ENCODE measurements around the gene CYSRT1. TPM values are rescaled to one million over a fixed set of nuclear protein-coding genes. Genes with fewer than 3 reads are reported as not detected.

The CYSRT1 gene
- total and polyA plus RNA-seq, 8 donors = 0.22 to 1.3 (median 0.60) TPM; not detected in 4

- intact Hi-C loops (cut with DNase I) = no loop called here
- no peaks in the 10 kb centered on the region for H3K36me3 ChIP-seq
- peaks cover under 1 to 5% (median 2%) of the 10 kb centered on the region in 3 donors for H3K4me1 ChIP-seq
- DNase-seq (peak; percentile 84 to 96 (median 90)), FAIRE-seq (no peak), ATAC-seq (peak; percentile 66 to 84 (median 79))
- H3K27ac ChIP-seq = peak overlapping the region; percentile 70 to 76 (median 72)
- H3K4me3 ChIP-seq = peak overlapping the region; percentile 18 to 50 (median 34)
- no peaks in the 10 kb centered on the region for H3K9me3 ChIP-seq
- 41 to 56% methylated on average over 34 to 36 of the region's 36 CpGs for WGBS, 2 donors
- H3K27me3 ChIP-seq = no peaks in the 10 kb centered on the region
- no peak for TF ChIP-seq CTCF (IDR thresholded peaks at IDR 0.05)
These were observed 7.4 kb upstream of the CYSRT1 start for GRCh38 chr9:137217276-137218211.

GRCh38 chr9:137218212-137218753 is 6.7 kb upstream of the CYSRT1 start:
- Histone ChIP-seq H3K36me3 (no peaks in the 10 kb centered on the region), H3K27ac (peak overlapping the region; percentile 70 to 76 (median 72)), H3K4me1 (peaks cover 6 to 12% (median 7%) of the 10 kb centered on the region in 3 donors), H3K9me3 (no peaks in the 10 kb centered on the region), H3K4me3 (peak overlapping the region; percentile 7 to 50 (median 34)), H3K27me3 (no peaks in the 10 kb centered on the region)
- 68 to 71% methylated on average over 18 to 30 of the region's 30 CpGs for WGBS, 2 donors
- TF ChIP-seq CTCF (IDR thresholded peaks at IDR 0.05) = no peak
- ATAC-seq (peak in 1 of 4 donors; percentile 6), DNase-seq (peak in 1 of 6 donors; percentile 57), FAIRE-seq (no peak)
- intact Hi-C loops (cut with DNase I) = no loop called here

- H3K9me3 ChIP-seq = no peaks in the 10 kb centered on the region
- peaks cover 6 to 12% (median 7%) of the 10 kb centered on the region in 3 donors for H3K4me1 ChIP-seq
- H3K36me3 ChIP-seq = no peaks in the 10 kb centered on the region
- DNase-seq = peak in 4 of 6 donors; percentile 81 to 89 (median 88)
- 27% methylated on average over 12 of the region's 12 CpGs for WGBS, 2 donors
- H3K27me3 ChIP-seq = no peaks in the 10 kb centered on the region
- ATAC-seq = peak; percentile 54 to 66 (median 63)
- peak overlapping the region; percentile 70 to 76 (median 72) for H3K27ac ChIP-seq
- peak overlapping the region in 2 of 4 donors; percentile 46 to 50 for H3K4me3 ChIP-seq
- FAIRE-seq = no peak
- intact Hi-C loops (cut with DNase I) = no loop called here
- TF ChIP-seq CTCF (IDR thresholded peaks at IDR 0.05) = no peak
These were observed 6.2 kb upstream of the CYSRT1 start for GRCh38 chr9:137218754-137219271.

GRCh38 chr9:137219757-137220316 is 5.1 kb upstream of the CYSRT1 start:
- Histone ChIP-seq H3K4me3 (no peak overlapping the region), H3K27ac (no peak overlapping the region)
- intact Hi-C loops (cut with DNase I) = no loop called here

More at GRCh38 chr9:137219757-137220316, 5.1 kb upstream of the CYSRT1 start:
- WGBS, 2 donors = 89 to 92% methylated on average over 10 of the region's 10 CpGs
- FAIRE-seq (no peak), ATAC-seq (no peak), DNase-seq (peak in 1 of 6 donors; percentile 49)
- Histone ChIP-seq H3K9me3 (no peaks in the 10 kb centered on the region), H3K36me3 (no peaks in the 10 kb centered on the region), H3K4me1 (peaks cover 6 to 12% (median 7%) of the 10 kb centered on the region in 3 donors), H3K27me3 (no peaks in the 10 kb centered on the region)
- TF ChIP-seq CTCF (IDR thresholded peaks at IDR 0.05) = no peak

Data from pancreas (tissue), 10 donors.